A673 (cell line): ENCODE measurements around the gene BACE2.

Experiments used
- EZH2 ChIP-seq: fragments of 200-600 bp; sonication (generic); IDR thresholded peaks from 2 replicates; pipeline ENCODE4 v1.6.1; 2017; ENCODE audit warnings: borderline replicate concordance, low read depth, mild to moderate bottlenecking, mixed read lengths, antibody characterized with exemption, low read length; ENCODE audit not compliant: poor library complexity, severe bottlenecking
- TF ChIP-seq, protein P1 (sequence below): fragments of 300-800, 200-600 bp; sonication (generic); conservative IDR thresholded peaks from 2 replicates; pipeline ENCODE4 v1.5.1; 2017; ENCODE audit warnings: low read depth, mild to moderate bottlenecking, antibody characterized with exemption, low read length, moderate library complexity, mixed read lengths

DNA sequence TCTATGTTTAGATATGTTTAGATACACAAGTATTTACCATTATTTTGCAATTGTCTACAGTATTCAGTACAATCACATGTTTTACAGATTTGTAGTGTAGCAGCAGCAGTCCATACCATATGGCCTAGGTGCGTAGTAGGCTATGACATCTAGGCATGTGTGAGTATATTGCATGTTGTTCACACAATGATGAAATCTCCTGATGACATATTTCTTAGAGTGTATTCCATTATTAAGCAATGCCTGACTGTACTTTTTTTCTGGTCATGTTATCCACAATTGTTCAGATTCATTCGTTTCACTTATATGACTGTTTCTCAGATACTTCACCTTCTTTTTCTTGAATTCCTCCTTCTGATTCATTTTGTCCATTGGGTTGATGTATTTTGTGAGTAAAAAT, 9.9 kb upstream of the BACE2 start:
- TF ChIP-seq, protein P1, sequence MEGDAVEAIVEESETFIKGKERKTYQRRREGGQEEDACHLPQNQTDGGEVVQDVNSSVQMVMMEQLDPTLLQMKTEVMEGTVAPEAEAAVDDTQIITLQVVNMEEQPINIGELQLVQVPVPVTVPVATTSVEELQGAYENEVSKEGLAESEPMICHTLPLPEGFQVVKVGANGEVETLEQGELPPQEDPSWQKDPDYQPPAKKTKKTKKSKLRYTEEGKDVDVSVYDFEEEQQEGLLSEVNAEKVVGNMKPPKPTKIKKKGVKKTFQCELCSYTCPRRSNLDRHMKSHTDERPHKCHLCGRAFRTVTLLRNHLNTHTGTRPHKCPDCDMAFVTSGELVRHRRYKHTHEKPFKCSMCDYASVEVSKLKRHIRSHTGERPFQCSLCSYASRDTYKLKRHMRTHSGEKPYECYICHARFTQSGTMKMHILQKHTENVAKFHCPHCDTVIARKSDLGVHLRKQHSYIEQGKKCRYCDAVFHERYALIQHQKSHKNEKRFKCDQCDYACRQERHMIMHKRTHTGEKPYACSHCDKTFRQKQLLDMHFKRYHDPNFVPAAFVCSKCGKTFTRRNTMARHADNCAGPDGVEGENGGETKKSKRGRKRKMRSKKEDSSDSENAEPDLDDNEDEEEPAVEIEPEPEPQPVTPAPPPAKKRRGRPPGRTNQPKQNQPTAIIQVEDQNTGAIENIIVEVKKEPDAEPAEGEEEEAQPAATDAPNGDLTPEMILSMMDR: no peak
- TF ChIP-seq EZH2: no peak
